ENCODE results near the gene RNF20.
"Not testable (repeated sequence)": the region's sequence is repeated elsewhere in the genome, so short reads cannot be mapped to it uniquely, and the experiment has no call there.

RNF20 gene

DNA sequence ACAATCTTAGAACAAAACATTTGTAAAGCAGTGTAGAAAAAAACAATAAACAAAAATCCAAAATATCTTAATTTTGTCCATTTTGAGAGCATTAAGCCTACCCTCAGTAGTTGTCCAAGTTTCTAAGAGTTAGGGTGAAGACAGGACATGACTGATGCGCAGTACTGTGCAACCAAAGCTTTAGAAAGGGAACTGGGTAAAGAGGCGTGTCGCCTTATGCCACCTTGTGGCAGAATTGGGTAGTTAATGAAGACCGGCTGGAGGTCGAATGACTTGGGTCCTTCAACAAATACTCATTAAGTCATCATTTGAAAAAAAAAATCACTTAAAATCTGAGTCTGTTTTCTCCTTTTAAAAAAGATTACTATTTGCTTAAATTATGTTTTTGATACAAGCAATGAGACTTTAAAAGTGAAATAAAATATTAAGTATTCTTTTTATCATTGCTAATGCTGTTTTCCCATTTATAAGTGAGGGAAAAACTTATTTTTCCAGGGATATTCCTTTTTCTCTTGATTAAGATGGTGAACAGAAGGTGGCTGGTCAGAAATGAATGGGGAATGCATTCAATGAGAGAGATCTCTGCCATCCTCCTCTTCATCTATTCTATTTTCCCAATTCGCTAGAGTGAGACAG lies 3.5 kb upstream of the RNF20 start:
- in situ Hi-C loops (cut with MboI; ENCODE audit: low sequenced_read_pairs): no loop called here

DNA sequence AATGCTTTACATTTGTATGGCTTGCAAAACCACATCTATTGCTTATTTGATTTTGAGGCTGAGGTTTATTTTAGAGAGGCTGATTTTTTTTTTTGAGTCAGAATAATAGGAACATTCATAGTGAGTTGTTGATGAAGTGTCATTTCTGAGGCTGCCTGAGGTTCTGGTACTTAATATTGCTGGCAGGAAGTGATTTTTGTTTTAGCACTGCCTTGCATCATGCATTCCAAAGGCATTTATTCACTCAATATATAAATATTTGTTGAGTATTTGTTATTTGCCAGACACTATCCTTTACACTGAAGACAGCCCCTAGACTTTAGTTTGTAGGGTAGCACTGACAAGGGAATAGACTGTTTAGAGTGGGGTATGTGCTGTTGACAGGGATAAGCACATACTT lies 2.7 kb downstream of the RNF20 start:
- in situ Hi-C loops (cut with MboI; ENCODE audit: low sequenced_read_pairs): no loop called here

DNA sequence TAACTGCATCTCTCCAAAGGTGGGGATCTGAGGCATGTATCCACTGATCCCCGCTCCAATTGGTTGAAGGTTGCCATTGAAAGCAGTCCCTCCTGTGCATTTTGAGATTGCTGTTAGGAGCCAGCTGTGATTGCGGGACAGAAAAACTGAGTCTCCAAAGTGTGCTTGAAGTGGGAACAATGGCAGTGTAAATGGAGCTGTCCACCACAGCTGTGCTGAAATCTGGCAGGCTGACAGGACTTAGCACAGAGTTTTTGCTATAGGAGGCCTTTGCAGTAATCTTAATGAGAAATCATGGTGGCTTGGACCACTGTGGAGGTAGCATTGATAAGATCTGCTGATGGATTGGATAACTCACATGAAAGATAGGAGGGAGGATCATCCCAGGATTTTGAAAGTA lies 3.3 kb downstream of the RNF20 start:
- in situ Hi-C loops (cut with MboI; ENCODE audit: low sequenced_read_pairs): no loop called here

DNA sequence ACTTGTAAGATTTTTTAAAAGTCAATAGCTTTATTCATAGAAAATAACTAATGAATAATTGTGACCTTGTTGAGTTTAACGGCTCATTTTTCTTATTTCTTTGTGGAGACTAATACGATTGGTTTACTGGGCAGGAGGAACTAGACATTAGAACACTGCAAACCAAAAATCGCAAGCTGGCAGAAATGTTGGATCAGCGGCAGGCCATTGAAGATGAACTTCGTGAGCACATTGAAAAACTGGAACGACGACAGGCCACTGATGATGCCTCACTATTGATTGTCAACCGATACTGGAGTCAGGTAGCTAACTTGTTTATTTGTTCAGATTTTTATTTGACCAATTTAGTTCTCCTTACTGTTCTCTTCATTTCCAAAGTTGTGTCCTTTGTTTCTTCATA lies 6.4 kb downstream of the RNF20 start:
- in situ Hi-C loops (cut with MboI; ENCODE audit: low sequenced_read_pairs): no loop called here

DNA sequence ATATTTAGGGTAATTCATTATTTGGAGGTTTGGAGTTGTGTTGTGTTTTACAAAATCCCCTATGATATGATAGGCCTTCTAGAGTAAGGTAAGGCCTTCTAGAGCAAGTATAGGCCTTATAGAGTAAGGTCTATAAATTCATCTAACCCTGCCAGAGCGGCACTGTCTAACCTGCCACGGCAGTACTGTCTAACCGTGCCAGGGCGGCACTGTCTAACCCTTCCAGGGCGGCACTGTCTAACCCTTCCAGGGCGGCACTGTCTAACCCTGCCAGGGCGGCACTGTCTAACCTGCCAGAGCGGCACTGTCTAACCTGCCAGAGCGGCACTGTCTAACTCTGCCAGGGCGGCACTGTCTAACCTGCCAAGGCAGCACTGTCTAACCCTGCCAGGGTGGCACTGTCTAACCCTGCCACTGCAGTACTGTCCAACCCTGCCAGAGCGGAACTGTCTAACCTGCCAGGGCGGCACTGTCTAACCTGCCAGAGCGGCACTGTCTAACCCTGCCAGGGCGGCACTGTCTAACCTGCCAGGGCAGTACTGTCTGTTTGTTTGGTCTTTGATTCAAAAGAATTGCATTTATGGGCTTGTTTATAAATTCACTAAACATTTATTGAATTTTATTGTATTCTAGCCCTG lies 9.6 kb downstream of the RNF20 start:
- in situ Hi-C loops (cut with MboI; ENCODE audit: low sequenced_read_pairs): no loop called here

DNA sequence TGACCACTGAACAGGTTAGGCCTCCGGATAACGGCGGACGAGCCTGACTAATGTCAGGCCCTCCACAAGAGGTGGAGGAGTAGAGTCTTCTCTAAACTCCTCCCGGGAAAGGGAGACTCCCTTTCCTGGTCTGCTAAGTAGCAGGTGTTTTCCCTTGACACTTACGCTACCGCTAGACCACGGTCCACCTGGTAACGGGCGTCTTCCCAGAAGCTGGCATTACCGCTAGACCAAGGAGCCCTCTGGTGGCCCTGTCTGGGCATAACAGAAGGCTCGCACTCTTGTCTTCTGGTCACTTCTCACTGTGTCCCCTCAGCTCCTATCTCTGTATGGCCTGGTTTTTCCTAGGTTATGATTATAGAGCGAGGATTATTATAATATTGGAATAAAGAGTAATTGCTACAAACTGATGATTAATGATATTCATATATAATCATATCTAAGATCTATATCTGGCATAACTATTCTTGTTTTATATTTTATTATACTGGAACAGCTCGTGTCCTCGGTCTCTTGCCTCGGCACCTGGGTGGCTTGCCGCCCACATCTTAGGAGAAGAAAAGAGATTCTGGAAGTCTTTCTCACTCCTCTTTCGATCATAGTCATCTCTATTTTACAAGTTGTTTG lies 15.9 kb downstream of the RNF20 start:
- in situ Hi-C loops (cut with MboI; ENCODE audit: low sequenced_read_pairs): not testable (repeated sequence)

DNA sequence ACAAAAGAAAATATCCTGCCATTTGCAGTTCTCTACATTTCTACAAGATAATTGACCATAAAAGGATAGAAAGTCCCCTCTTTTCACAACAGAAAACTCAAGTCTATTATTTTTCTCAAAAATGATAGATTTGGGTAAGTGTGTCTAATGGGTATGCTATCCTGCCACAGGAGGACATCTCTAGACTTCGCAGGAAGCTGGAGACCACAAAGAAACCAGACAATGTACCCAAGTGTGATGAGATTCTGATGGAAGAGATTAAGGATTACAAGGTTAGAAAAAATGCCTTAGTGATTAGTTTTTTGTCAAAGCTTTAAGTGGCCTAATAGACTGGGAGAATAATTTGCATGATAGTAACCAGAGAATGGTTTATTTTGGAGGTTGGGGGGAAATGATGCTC lies 28.1 kb downstream of the RNF20 start:
- in situ Hi-C loops (cut with MboI; ENCODE audit: low sequenced_read_pairs): no loop called here

DNA sequence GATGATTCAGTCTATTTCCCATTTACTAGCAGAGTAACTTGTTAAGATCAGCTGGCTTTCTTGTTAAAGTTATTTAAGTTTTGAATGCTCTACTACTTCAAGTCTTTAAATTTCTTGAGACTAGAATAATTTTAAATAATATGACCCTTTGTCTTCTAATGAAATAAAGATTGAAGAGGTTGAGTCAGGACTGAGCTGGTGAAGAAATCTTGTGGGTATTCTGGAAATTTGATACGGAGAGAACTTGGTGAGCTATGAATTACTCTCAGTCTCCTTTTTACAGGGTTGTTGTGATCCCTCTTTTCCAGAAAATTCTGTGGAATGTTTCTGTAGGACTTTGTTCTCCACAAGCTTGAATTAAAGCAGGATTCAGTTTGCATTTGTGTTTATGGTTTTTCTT lies 29.3 kb downstream of the RNF20 start:
- in situ Hi-C loops (cut with MboI; ENCODE audit: low sequenced_read_pairs): no loop called here

DNA sequence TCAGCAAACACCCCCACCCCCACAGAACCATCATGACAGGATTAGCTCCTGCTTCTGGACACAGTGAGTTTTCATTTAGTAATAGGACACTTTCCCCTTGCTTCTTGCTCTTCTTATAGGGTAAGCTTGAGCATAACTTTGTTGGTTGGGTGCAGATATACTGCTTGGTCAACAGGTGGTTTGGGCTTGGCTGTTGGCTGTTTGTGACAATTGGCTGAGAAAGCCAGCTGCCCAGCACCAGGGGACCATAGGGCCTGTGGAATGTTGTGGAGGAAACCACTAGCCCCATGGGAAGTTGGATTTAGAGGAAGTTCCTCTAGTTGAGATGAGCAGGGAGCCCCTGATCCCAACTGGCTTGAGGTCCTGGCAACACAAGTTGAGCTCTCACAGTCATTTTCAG lies 30.6 kb downstream of the RNF20 start:
- in situ Hi-C loops (cut with MboI; ENCODE audit: low sequenced_read_pairs): no loop called here

DNA sequence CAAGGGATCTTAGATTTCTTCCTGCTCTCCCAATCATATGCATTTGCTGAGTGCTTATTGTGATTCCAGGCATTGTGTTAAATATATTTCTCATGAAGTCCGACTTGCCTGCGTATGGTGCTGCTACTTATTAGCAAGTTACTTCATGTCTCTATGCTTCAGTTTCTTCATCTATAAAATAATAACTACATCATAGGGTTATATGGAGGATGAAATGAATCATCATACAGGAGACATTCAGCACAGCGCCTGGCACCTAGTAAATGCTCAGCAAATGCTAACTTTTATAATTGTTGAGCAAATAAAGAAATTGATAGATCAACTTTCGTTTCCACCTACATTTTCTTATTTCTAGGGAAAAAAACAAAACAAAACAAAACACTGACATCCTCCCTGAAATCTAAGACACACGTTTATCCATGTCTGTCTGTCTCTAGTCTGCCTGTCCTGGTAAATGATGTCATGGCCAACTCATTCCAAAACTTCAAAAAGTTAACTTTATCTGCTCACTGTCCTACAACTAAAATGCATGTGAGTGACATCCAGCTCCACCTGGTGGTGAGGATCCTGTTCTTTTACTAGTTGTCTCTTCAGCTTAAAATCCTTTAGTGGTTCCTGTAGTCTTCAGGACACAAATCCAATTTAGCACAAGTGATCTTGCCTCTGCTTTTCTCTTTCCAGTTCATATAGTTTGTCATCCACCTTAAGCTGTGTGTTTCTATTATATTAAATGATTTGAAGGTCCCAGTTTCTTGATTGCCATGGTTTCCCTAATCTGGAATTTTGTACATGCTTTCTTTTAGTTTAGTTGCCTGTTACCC lies 33.5 kb downstream of the RNF20 start:
- in situ Hi-C loops (cut with MboI; ENCODE audit: low sequenced_read_pairs): no loop called here

DNA sequence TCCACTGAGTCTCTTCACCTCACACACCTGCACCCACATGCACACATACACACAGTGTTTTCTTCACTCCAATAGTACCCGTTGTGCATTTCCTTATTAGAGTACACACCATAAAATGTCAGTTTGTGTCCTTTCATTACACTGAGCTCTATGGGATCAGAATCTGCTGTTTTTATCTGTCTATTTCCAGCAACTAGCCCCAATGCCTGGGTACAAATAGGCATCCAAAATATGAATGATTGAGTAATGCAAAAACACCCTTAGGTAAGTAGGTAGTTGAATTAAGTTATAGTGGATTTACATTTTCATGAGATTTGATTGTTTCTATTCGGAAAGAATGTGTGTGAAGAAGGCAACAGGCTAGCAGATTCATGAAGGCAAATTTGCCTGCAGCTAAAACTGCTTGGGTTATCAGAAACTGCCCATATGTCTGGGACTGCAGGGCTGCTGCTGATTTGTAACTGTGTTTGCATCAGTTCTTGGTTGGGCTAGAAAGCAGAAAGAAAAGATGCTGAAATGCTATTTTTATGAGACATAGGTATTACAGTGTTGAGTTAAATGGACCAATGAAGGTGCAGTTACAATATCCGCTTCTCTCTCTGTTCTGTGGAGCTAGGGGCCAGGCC lies 34.2 kb downstream of the RNF20 start:
- in situ Hi-C loops (cut with MboI; ENCODE audit: low sequenced_read_pairs): no loop called here

DNA sequence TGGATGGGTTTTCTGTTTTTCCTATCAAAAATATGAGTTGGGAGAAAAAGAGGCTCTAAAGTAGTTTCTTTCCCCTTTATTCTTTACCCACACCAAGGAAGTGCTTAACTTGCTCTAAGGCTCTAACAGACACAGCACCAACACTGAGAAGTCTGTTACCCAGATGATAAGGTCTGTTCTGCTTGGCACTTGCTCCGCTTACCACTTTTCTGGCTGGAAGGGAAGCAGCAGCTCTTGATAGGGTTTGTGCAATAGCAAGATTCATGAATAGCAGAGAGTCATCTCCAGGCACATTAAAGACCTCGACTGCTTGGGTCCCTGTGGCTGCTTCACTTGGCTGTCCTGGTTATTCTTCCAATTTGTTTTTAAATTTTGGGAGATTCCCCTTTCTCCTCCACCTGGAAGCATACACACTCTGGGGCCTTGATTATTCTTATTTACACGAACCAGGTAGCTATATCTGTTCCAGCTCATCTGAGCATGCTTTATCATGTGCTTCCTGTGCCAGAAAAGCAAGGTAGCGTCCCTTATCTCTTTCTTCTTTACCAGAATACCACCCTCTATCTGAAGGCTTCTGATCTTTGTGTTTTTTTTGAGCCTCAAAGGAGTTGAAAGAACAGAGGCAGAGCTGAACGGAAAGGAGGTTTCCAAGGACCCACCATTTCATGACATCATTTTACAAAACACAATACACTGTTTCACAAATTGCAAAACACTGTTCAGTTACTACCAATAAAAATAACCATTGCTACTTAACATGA lies 36.3 kb downstream of the RNF20 start:
- in situ Hi-C loops (cut with MboI; ENCODE audit: low sequenced_read_pairs): no loop called here

DNA sequence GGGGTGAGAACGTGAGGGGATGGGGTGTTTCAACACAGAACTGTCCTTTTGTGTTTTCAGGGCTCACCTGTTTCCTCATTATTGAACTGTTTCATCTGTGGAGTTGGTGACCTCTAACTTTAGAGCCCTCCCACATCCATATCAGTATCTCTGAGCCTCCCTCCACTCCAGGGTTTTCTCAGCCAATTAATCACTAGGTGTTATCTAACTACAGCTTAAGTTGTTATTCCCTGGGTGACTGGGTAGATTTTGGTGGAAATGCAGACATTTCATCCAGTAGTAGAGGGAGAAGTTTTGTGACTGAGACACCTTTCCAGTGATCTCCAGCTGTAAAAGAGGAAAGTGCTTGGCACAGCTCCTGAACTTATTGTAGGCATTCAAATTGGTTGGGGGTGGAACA lies 37.5 kb downstream of the RNF20 start:
- in situ Hi-C loops (cut with MboI; ENCODE audit: low sequenced_read_pairs): no loop called here

DNA sequence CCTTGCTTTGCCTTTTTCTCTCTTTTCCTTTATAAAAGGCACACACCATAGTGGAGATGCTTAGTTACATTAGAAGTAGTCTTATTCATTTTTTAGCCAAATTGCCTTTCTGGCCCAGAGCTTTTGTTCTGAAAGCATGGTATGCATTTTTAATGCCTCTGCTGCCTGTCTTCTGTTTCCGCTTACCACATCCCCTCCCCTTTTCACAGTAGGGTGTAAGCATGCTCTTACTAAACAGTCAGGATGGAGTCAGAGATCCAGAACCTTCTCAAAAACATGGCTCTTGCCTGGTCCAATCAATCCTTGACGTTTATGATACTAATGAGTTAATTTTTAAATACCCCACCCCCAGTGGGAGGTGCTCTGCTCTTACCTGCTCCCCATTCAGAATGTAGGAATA lies 38.7 kb downstream of the RNF20 start:
- in situ Hi-C loops (cut with MboI; ENCODE audit: low sequenced_read_pairs): no loop called here

DNA sequence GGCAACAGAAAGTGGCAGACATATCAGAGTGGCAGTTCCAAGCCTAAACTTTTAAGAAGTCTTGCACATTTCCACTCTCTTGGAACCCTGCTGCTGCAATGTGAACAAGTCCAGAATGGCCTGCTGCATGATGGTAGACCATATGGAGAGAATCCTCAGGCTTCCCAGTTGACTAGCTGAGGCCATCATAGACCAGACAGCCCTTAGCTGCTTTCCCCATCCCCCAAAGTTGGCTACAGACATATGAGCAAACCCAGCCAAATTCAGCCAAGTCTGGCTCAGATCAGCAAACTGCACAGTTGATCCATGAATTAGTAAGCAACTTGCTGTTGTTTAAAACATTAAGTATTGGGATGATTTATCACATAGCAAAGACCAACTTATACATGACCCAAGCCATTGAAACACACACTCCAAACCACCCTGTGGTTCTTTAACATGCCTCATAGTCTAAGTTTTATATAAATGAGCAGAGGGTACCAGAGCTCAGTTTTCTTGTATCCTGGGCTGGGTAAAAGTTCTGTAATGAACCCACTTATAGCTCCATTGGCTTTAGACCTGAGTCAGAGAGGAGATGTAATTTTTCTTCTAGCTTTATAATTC lies 41.2 kb downstream of the RNF20 start:
- in situ Hi-C loops (cut with MboI; ENCODE audit: low sequenced_read_pairs): no loop called here

DNA sequence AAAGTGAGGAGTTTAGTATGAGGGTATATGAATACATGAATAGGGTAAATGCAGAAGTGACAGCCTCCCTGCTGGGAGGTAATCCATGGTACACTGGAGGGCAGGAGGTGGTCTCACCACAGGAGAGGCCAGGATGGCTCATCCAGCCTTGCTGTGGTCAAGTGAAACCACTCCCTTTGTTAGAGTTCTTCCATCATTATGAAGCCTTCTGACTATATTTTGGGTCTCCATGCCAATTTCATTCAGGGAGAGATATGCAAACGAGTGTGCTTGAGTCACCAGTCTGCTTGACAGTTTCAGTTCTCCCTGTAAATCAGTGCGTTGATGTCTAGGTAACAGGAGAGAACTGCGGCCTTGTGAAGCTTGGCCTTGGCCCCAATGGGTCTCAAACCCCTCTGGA lies 44.7 kb downstream of the RNF20 start:
- in situ Hi-C loops (cut with MboI; ENCODE audit: low sequenced_read_pairs): no loop called here

DNA sequence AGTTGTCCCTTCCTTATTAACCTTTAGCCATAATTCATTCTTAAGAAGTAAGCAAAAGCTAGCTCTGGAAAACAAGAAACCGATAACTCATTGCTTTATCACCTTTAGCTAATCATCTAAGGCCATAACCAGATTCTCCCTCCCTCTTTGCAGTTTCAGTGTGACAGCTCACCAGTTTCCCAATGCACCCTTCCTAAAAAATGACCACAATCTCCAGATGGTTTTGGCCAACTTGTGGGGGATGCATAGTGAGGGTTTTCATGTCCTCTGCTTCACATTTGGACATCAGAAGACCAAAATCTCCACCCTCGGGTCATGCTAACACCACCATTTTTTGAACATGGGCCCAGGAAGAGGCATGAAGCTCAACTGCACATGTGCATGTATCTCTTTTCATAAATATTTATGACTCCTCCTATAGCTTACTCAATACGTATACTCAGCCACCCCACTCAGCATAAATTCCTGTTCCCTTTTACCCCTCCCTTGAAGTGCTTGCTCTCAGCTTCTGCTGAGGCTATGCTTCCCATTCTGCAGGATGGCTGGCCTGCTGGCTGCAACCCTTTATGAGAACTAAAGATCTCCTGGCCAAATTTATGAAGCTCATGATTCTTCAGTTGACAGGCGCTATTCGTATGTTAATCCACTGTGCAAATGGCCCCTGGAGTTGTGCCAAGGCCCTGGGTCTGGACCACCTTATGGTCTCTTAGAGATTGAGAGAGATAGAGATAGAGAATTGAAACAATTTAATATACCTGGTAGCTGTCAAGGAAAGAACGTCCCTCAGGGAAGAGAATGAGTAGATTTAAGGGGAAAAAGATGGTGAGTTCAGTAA lies 46.3 kb downstream of the RNF20 start:
- in situ Hi-C loops (cut with MboI; ENCODE audit: low sequenced_read_pairs): no loop called here

DNA sequence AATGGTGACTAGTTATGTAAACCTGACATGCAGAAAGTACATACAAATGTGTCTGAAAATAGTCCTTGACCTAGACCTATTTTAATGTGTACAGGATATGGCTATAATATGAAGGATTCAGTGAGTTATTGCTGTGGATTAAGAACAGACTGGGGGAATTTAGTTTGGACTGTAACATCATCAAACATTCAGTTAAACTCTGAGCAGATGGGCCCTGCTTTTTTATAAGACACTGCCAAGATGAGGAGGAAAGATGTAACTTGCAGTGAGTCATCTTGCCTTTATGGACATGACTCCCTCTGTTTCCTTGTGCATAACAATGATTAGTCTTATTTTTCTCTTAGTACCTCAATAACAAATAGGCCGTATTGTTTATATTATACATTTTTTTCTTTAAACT lies 48.9 kb downstream of the RNF20 start:
- in situ Hi-C loops (cut with MboI; ENCODE audit: low sequenced_read_pairs): no loop called here

DNA sequence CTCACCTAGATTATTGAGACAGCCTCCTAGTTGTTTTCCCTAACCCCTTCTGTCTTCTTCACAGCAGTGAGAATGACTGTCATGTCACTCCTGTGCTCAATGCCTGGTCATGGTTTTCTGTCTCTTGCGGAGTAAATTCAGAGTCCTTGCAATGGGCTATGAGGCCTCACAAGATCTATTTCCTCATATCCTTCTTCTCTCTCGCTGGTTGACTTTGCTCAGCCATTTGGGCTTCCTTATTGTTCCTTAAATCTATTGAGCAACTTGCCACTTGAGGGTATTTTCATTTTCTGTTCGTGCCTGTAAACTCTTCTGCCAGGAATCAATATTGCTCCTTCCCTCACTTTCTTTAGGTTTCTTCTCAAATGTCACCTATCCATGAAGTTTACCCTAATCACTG lies 52.1 kb downstream of the RNF20 start:
- in situ Hi-C loops (cut with MboI; ENCODE audit: low sequenced_read_pairs): no loop called here
